ENCODE measurements around the gene CHSY1.

DNA sequence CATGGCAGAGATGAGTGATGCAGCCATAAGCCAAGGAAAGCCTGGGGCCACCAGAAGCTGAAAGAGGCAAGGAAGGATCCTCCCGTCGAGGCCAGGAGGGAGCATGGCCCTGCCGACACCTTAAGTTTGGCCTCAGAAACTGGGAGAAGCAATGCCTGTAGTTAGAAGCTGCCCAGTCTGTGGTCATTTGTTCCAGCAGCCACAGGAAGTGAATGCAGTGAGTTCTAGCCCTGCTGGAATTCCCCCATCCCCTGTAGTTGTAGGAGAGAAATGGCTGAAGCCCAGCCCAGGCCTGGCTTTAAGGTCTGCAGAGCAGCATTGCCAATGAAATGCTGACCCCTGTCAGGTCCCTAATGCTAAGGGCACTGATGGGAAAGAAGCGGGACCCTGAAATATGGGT, 12.2 kb upstream of the CHSY1 start:
- TF ChIP-seq, protein P1, sequence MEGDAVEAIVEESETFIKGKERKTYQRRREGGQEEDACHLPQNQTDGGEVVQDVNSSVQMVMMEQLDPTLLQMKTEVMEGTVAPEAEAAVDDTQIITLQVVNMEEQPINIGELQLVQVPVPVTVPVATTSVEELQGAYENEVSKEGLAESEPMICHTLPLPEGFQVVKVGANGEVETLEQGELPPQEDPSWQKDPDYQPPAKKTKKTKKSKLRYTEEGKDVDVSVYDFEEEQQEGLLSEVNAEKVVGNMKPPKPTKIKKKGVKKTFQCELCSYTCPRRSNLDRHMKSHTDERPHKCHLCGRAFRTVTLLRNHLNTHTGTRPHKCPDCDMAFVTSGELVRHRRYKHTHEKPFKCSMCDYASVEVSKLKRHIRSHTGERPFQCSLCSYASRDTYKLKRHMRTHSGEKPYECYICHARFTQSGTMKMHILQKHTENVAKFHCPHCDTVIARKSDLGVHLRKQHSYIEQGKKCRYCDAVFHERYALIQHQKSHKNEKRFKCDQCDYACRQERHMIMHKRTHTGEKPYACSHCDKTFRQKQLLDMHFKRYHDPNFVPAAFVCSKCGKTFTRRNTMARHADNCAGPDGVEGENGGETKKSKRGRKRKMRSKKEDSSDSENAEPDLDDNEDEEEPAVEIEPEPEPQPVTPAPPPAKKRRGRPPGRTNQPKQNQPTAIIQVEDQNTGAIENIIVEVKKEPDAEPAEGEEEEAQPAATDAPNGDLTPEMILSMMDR (IDR thresholded peaks at IDR 0.05; ENCODE audit: low read depth, low read length): no peak
- TF ChIP-seq EZH2phosphoT487 (IDR thresholded peaks at IDR 0.05; ENCODE audit: low read depth): no peak
